Panc1 (cell line): ENCODE data around the gene WDR70.
"Not testable (repeated sequence)": the region's sequence is repeated elsewhere in the genome, so short reads cannot be mapped to it uniquely, and the experiment has no call there.

Experiments used
- POLR2AphosphoS5 ChIP-seq: IDR thresholded peaks from 2 replicates; pipeline ENCODE4 v1.6.1; 2012; ENCODE audit warnings: mild to moderate bottlenecking, low read depth, low read length, moderate library complexity
- TF ChIP-seq, protein P1 (sequence below): fragments of 450-650 bp; IDR thresholded peaks from 2 replicates; pipeline ENCODE4 v1.5.1; 2017; ENCODE audit warnings: mild to moderate bottlenecking

DNA sequence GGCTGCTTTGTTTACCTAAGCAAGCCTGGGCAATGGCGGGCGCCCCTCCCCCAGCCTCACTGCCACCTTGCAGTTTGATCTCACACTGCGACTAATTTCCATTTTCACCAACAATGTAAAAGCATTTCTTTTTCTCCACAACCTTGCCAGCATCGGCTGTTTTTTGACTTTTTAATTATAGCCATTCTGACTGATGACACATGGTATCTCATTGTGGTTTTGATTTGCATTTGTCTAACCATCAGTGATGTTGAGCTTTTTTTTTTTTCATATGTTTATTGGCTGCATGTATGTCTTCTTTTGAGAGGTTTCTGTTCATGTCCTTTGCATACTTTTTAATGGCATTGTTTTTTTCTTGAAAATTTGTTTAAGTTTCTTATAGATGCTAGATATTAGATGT, 300.8 kb downstream of the WDR70 start:
- TF ChIP-seq, protein P1, sequence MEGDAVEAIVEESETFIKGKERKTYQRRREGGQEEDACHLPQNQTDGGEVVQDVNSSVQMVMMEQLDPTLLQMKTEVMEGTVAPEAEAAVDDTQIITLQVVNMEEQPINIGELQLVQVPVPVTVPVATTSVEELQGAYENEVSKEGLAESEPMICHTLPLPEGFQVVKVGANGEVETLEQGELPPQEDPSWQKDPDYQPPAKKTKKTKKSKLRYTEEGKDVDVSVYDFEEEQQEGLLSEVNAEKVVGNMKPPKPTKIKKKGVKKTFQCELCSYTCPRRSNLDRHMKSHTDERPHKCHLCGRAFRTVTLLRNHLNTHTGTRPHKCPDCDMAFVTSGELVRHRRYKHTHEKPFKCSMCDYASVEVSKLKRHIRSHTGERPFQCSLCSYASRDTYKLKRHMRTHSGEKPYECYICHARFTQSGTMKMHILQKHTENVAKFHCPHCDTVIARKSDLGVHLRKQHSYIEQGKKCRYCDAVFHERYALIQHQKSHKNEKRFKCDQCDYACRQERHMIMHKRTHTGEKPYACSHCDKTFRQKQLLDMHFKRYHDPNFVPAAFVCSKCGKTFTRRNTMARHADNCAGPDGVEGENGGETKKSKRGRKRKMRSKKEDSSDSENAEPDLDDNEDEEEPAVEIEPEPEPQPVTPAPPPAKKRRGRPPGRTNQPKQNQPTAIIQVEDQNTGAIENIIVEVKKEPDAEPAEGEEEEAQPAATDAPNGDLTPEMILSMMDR: not testable (repeated sequence)
- not testable (repeated sequence) for TF ChIP-seq POLR2AphosphoS5
